Caki2 (cell line): ENCODE measurements around the gene TTLL11. TPM values are rescaled to one million over a fixed set of nuclear protein-coding genes. Genes with fewer than 3 reads are reported as not detected.

Experiments
- DNase-seq: peaks from one replicate; pipeline ENCODE4 v3.0.0-alpha.2; 2015; ENCODE audit warnings: low read depth
- in situ Hi-C: cut with HindIII; loops from 2 replicates; pipeline ENCODE4 v1.10.0; 2016; ENCODE audit warnings: low sequenced_read_pairs, low pct_unique_long_range_greater_than_20kb, mixed read lengths
- total RNA-seq: library from RNA; depleted of rRNA; stranded (reverse); fragments of >200 nt; shearing (Covaris generic); gene quantifications from 2 replicates; pipeline ENCODE4 v1.2.3, GENCODE V29; 2014; ENCODE audit warnings: low replicate concordance

Gene TTLL11
- total RNA-seq, 1 experiment from 2014 or later, result 1.7 TPM

GRCh38 chr9:121890746-121891145 lies 202.4 kb downstream of the TTLL11 start:
- DNase-seq, result no peak
- in situ Hi-C loops, result no loop called here

- no peak for DNase-seq
- in situ Hi-C loops, result no loop called here
Observed at GRCh38 chr9:121889990-121890563, 203.0 kb downstream of the TTLL11 start.

- in situ Hi-C loops, result no loop called here
- no peak for DNase-seq
Observed at GRCh38 chr9:121888438-121888775, 204.7 kb downstream of the TTLL11 start.

GRCh38 chr9:121887553-121888437 lies 205.3 kb downstream of the TTLL11 start:
- no peak for DNase-seq
- in situ Hi-C loops, result no loop called here

- DNase-seq, result no peak
- in situ Hi-C loops, result no loop called here
Observed at GRCh38 chr9:121886759-121887485, 206.2 kb downstream of the TTLL11 start.

GRCh38 chr9:121885345-121885901 lies 207.7 kb downstream of the TTLL11 start:
- in situ Hi-C loops, result no loop called here
- DNase-seq, result no peak

- in situ Hi-C loops, result no loop called here
- DNase-seq, result no peak
Observed at GRCh38 chr9:121884057-121884541, 209.0 kb downstream of the TTLL11 start.

- DNase-seq, result no peak
Observed at GRCh38 chr9:121883281-121884056, 209.6 kb downstream of the TTLL11 start.

GRCh38 chr9:121881920-121882500 lies 211.1 kb downstream of the TTLL11 start:
- no peak for DNase-seq
- in situ Hi-C loops, result no loop called here

More at GRCh38 chr9:121883281-121884056, 209.6 kb downstream of the TTLL11 start:
- in situ Hi-C loops, result no loop called here

- in situ Hi-C loops, result no loop called here
- DNase-seq, result no peak
Observed at GRCh38 chr9:121880343-121880898, 212.7 kb downstream of the TTLL11 start.

- no peak for DNase-seq
- in situ Hi-C loops, result no loop called here
Observed at GRCh38 chr9:121878271-121878822, 214.8 kb downstream of the TTLL11 start.

- in situ Hi-C loops, result no loop called here
- DNase-seq, result peak; percentile 30
Observed at GRCh38 chr9:121876658-121877271, 216.3 kb downstream of the TTLL11 start.

GRCh38 chr9:121876255-121876654 lies 216.9 kb downstream of the TTLL11 start:
- DNase-seq, result peak; percentile 46
- in situ Hi-C loops, result no loop called here

- in situ Hi-C loops, result no loop called here
Observed at GRCh38 chr9:121874524-121874923, 218.6 kb downstream of the TTLL11 start.

GRCh38 chr9:121871431-121872025 lies 221.6 kb downstream of the TTLL11 start:
- in situ Hi-C loops, result no loop called here
- no peak for DNase-seq

More at GRCh38 chr9:121874524-121874923, 218.6 kb downstream of the TTLL11 start:
- no peak for DNase-seq

GRCh38 chr9:121870271-121870670 lies 222.8 kb downstream of the TTLL11 start:
- in situ Hi-C loops, result no loop called here
- no peak for DNase-seq
